Aorta (tissue), 5 donors: ENCODE results near the gene C2orf76. TPM values are rescaled to one million over a fixed set of nuclear protein-coding genes. Genes with fewer than 3 reads are reported as not detected.

Experiments
- ATAC-seq: fragments of 200-7000 bp; cut with Tn5 transposase; one replicate; pipeline ENCODE4 v1.9.1; 2022; ENCODE audit warnings: moderate library complexity; ENCODE audit not compliant: low FRiP score
- DNase-seq, 2 donors: peaks; one replicate each; pipeline ENCODE4 v3.0.0-alpha.2; 2020
- H3K27ac ChIP-seq, 2 donors: one replicate each; pipeline ENCODE4 v1.5.1; 2013; ENCODE audit warnings: low read length in 2 of 2, mild to moderate bottlenecking in 2 of 2, moderate library complexity in 2 of 2, control low read depth in 1 of 2, inconsistent platforms in 1 of 2, low read depth in 1 of 2
- H3K27me3 ChIP-seq, 2 donors: one replicate each; pipeline ENCODE4 v1.6.1; 2013; ENCODE audit warnings: control low read depth in 1 of 2, low read length in 1 of 2, mild to moderate bottlenecking in 1 of 2, moderate library complexity in 1 of 2; ENCODE audit not compliant: insufficient read depth in 2 of 2, control insufficient read depth in 1 of 2
- H3K36me3 ChIP-seq, 2 donors: one replicate each; pipeline ENCODE4 v1.6.1; 2013; ENCODE audit warnings: control low read depth in 1 of 2, low read length in 1 of 2, mild to moderate bottlenecking in 1 of 2; ENCODE audit not compliant: insufficient read depth in 2 of 2, control insufficient read depth in 1 of 2
- H3K4me1 ChIP-seq, 2 donors: one replicate each; pipeline ENCODE4 v1.6.1; 2013; ENCODE audit warnings: low read length in 2 of 2, control low read depth in 1 of 2, mild to moderate bottlenecking in 1 of 2, moderate library complexity in 1 of 2; ENCODE audit not compliant: insufficient read depth in 2 of 2, control insufficient read depth in 1 of 2
- H3K4me3 ChIP-seq, 2 donors: one replicate each; pipeline ENCODE4 v1.5.1; 2013; ENCODE audit warnings: low read length in 2 of 2, control low read depth in 1 of 2, mild to moderate bottlenecking in 1 of 2
- H3K9me3 ChIP-seq: one replicate; pipeline ENCODE4 v1.6.1; 2013; ENCODE audit warnings: mild to moderate bottlenecking, low read length; ENCODE audit not compliant: control insufficient read depth
- WGBS, 2 donors: extraction: QIAGEN DNeasy Blood & Tissue Kit; methylation state at CpG; one replicate each; pipeline ENCODE4 v1.1.7; 2013; 5-methylcytosine and 5-hydroxymethylcytosine counted together
- intact Hi-C, 2 donors: fragments of 100-400 bp; cut with DNase I; formaldehyde crosslinking; loops; one replicate each; pipeline versions ENCODE4 v1.14.2 to v1.15.0; 2022
- polyA plus RNA-seq, 2 donors: library from polyadenylated mRNA; stranded (reverse); fragments of 200-250 nt; gene quantifications; one replicate each; pipeline ENCODE4 v1.2.3, GENCODE V29; 2013
- total RNA-seq, 2 donors: library from RNA; stranded (reverse); fragmentation: NEBNext Ultra II Directional; extraction: Animal tissue kit (Norgen Biotek cat#: 25700); gene quantifications; one replicate each; pipeline ENCODE4 v1.2.1, GENCODE V29; 2021
- donor health status: healthy with polysubstance abuse.
- donor health status: Bipolar disorder and iron deficiency.
- donor health status: DM: no; HTN: no; CAD: no.
- donor health status: DM: no; HTN: no; CAD: no.
- donor health status: DM: yes; HTN: yes; CAD: no.

The C2orf76 gene
- total and polyA plus RNA-seq, 4 donors = 11.2 to 29.8 (median 15.0) TPM

DNA sequence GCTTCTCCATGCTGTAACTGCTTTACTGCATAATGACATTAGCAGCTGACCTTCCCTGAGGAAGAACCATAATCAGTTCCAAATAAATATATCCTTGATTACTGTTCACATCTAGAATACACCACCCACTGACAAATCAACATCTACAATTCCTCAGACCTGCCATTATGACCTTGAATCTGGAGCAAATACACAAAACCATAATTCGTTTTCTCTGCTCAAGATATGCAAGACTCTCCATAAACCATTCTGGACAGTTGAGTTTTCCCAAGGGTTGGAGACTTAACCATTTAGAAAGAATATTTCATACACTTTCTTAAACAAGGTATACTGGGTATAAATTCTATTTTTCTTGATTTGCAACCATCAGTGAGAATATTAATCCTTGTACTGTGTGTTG is 11.8 kb downstream of the C2orf76 start:
- Histone ChIP-seq H3K4me3 (no peak overlapping the region), H3K27me3 (no peaks in the 10 kb centered on the region), H3K27ac (no peak overlapping the region), H3K4me1 (no peaks in the 10 kb centered on the region), H3K36me3 (no peaks in the 10 kb centered on the region), H3K9me3 (no peaks in the 10 kb centered on the region)
- intact Hi-C loops = no loop called here
- no peak for DNase-seq
- ATAC-seq = no peak
- WGBS, 2 donors = 86 to 89% methylated on average over 1 of the region's 1 CpG

DNA sequence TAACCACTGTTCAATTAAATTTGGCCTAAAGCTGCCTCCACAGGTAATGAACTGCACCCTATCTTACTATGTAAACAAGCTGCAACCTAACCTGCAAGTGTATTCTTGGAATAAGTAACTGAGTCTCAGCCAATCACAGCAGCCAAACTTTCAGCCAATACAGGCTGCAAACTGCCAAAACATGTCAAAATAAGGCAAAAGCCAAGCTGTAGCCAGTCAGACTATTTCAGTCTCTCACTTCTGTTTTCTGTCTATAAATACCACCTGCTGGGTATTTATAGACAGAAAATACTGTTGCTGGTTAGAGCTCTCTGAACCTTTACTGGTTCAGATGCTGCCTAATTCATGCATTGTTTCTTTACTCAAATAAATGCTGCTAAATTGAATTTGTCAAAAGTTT is 14.3 kb downstream of the C2orf76 start:
- DNase-seq (no peak), ATAC-seq (peak; percentile 59)
- Histone ChIP-seq H3K9me3 (no peaks in the 10 kb centered on the region), H3K4me1 (no peaks in the 10 kb centered on the region), H3K27me3 (no peaks in the 10 kb centered on the region), H3K27ac (no peak overlapping the region), H3K4me3 (no peak overlapping the region), H3K36me3 (no peaks in the 10 kb centered on the region)
- intact Hi-C loops = no loop called here

DNA sequence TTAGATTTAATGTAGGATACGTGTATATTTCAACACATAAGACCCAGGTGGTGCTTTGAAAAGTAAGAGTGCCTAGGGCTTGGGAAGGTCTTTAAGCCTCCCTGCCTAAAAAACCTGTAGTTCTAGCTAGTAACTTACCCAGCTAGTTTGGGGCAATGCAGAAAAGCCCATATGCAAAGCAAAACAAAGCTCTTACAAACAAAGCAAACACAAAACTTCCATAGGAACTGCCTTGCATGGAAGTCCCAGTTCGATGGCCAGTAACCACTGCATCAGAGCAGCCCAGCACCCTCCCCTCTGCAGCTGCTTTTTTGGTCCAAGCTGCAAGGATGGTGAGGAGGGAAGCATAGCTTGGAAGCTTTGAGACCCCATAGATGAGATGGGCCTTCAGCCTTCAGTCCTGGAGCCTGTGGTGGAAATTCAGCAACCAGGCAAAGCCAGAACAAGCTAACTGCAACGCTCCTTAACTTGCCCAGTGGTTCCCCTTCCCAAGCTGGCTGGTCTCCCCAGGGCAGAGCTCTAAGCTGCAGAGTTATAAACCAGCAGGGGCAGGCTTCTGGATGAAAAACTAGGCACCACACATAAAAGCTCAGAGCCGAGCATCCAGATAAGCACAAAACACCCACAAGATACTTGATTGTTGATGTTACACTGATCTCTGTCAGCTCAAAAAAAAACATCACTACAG is 16.2 kb downstream of the C2orf76 start:
- DNase-seq (no peak), ATAC-seq (no peak)
- Histone ChIP-seq H3K9me3 (no peaks in the 10 kb centered on the region), H3K36me3 (no peaks in the 10 kb centered on the region), H3K27ac (no peak overlapping the region), H3K4me1 (no peaks in the 10 kb centered on the region), H3K27me3 (no peaks in the 10 kb centered on the region), H3K4me3 (no peak overlapping the region)
- intact Hi-C loops = no loop called here
- 77 to 81% methylated on average over 4 of the region's 4 CpGs for WGBS, 2 donors

DNA sequence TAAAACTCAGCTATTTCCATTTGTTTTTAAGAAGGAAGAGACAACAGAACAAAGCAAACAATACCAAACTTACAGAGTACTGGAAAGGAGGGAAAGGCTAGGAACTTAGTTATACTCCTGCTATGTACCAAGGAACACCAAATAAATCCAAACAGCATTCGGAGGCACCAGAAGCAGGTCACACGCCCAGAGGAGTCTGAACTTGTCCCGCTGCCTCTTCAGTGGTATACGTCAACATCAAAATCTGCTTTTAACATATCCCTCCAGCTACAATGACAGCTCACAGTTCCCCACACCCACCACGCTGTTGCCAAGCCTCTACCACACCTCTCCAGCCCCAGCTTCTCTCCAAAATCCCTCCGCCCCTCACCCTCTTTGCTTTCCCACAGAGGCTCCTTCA is 17.3 kb downstream of the C2orf76 start:
- WGBS, 2 donors = 89 to 95% methylated on average over 6 of the region's 6 CpGs
- Histone ChIP-seq H3K36me3 (no peaks in the 10 kb centered on the region), H3K4me3 (no peak overlapping the region), H3K9me3 (no peaks in the 10 kb centered on the region), H3K27me3 (no peaks in the 10 kb centered on the region), H3K27ac (no peak overlapping the region), H3K4me1 (no peaks in the 10 kb centered on the region)
- DNase-seq (no peak), ATAC-seq (no peak)
- intact Hi-C loops = no loop called here

DNA sequence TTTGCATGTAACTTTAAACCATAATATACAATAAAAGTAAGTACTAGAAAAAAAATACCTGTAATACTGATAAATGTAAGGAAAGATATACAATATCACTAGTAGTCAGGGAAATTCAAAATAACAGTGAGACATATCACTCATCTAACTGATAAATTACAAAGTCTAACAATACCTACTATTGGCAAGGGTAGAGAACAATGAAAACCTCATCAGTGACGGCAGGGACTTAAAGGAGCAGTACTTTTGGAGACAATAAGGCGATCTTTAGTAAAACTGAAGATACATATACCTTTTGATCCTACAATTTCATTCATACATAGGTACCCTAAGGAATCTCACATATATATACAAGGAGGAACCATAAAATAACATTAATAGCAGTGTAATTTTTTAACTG is 24.9 kb downstream of the C2orf76 start:
- DNase-seq (no peak), ATAC-seq (no peak)
- no peaks in the 10 kb centered on the region for H3K4me1 ChIP-seq
- 89 to 94% methylated on average over 2 of the region's 2 CpGs for WGBS, 2 donors
- peaks cover 0 to 2% of the 10 kb centered on the region in 2 donors for H3K36me3 ChIP-seq
- no peak overlapping the region for H3K27ac ChIP-seq
- no peak overlapping the region for H3K4me3 ChIP-seq
- no peaks in the 10 kb centered on the region for H3K9me3 ChIP-seq
- intact Hi-C loops = no loop called here
- H3K27me3 ChIP-seq = no peaks in the 10 kb centered on the region

DNA sequence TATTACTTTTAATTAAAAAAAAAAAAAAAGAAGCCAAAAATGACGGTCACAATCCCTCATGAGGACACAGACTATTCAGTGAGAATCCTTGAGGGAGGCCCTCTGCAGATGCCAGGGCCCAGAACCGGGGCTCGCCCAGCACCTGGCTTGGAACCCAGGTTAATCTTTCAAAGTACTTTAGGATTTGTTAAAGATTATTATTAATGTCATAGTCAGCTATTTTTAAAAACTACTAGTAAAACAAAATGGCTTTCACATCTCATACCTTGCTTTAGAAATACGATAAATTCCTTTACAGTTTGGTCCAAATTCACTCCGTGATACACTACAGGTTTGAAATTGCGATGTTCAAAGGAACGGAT is 27.1 kb downstream of the C2orf76 start:
- H3K27me3 ChIP-seq = no peaks in the 10 kb centered on the region
- no peak for DNase-seq
- intact Hi-C loops = no loop called here
- WGBS, 2 donors = 96 to 97% methylated on average over 7 of the region's 7 CpGs
- no peaks in the 10 kb centered on the region for H3K9me3 ChIP-seq
- ATAC-seq = no peak
- H3K4me3 ChIP-seq = no peak overlapping the region
- H3K4me1 ChIP-seq = no peaks in the 10 kb centered on the region
- no peak overlapping the region for H3K27ac ChIP-seq
- peaks cover 0 to 2% of the 10 kb centered on the region in 2 donors for H3K36me3 ChIP-seq

DNA sequence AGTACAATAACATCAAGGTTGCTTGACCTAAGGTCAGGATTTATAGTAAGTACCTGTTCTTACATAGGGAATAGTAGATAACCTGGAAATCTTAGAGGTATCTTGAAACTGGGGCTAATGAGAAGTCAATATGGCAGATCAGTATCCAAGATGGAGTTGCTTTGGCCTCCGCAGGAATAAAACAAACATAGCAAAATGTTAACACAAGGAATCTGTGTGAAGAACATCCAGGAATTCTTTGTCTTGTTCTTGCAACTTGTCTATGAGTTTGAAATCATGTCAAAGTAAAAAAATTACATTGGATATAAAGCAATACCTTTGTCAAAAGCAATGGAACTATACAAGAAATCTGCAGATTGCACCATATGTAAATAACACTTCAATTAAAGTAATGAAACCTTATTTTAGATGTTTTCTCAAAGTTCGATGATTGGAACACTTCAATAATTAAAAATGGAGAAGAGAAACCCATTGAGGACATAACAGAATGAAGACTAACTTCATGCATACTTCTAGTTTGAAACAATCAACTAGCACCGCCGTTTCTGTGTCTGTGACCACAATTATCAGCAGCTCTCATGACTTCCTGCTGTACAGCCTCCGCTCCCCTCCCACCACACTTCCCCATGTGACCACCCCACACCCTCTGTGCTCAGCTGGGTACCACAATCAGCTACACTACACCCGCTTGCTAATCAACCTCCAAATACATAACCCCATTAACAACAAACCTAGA is 27.6 kb downstream of the C2orf76 start:
- no peak for ATAC-seq
- H3K36me3 ChIP-seq = peaks cover 0 to 2% of the 10 kb centered on the region in 2 donors
- no peaks in the 10 kb centered on the region for H3K27me3 ChIP-seq
- DNase-seq = peak in 1 of 2 donors; percentile 61
- H3K4me3 ChIP-seq = no peak overlapping the region
- no peaks in the 10 kb centered on the region for H3K4me1 ChIP-seq
- 82 to 87% methylated on average over 6 of the region's 6 CpGs for WGBS, 2 donors
- intact Hi-C loops = no loop called here
- no peak overlapping the region for H3K27ac ChIP-seq
- H3K9me3 ChIP-seq = no peaks in the 10 kb centered on the region

DNA sequence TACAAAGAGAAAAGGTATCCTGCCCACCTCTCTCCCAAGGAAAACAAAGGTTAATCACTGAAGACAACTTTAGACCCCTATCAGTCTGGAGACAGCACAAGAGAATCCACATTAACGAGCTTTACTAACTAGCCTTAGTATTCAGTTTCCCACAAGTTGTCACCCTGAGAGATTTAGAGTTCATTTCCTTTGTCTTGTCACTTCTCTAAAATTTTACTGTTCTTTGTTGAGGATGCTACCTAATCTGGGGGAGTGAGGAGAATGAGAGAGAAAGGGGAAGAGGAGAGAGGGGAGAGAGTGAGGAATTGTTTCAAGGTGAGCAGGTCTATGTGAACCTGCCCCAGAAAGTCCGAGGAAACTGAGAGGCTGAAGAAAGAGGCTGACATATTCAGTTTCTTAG is 28.4 kb downstream of the C2orf76 start:
- no peak for DNase-seq
- Histone ChIP-seq H3K27me3 (no peaks in the 10 kb centered on the region), H3K9me3 (no peaks in the 10 kb centered on the region), H3K4me1 (no peaks in the 10 kb centered on the region), H3K36me3 (peaks cover 0 to 2% of the 10 kb centered on the region in 2 donors), H3K27ac (no peak overlapping the region), H3K4me3 (no peak overlapping the region)
- WGBS, 2 donors = 88 to 94% methylated on average over 2 of the region's 2 CpGs
- intact Hi-C loops = no loop called here
- ATAC-seq = no peak

DNA sequence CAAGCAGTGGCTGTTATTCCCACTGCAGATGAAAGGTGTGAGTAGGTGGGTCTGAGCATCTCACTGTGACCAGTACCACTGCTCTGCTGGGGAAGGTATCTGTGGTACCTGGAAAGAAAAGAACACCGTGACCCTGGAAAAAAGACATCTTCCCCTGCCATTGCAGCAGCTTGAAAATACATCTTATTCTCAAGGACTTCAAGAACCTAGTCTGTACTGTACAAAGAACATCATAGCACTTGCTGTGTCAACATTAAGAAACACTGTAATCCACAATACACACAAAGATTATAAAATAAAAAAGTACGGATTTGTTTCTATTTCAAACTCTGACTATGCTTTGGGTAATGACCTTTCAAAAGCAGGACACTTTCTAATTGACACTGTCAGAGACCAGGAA is 28.9 kb downstream of the C2orf76 start:
- no peaks in the 10 kb centered on the region for H3K9me3 ChIP-seq

More for the DNA sequence above, 28.9 kb downstream of the C2orf76 start:
- DNase-seq (no peak), ATAC-seq (no peak)
- Histone ChIP-seq H3K27me3 (no peaks in the 10 kb centered on the region), H3K36me3 (peaks cover 0 to 2% of the 10 kb centered on the region in 2 donors), H3K27ac (no peak overlapping the region), H3K4me3 (no peak overlapping the region), H3K4me1 (no peaks in the 10 kb centered on the region)
- intact Hi-C loops = no loop called here
- WGBS, 2 donors = 79 to 90% methylated on average over 2 of the region's 2 CpGs
